Fibroblast of lung (primary cell): ENCODE results near the gene BAG5. TPM values are rescaled to one million over a fixed set of nuclear protein-coding genes. Genes with fewer than 3 reads are reported as not detected.

Experiments
- DNase-seq, 2 donors: peaks; one replicate each; pipeline versions ENCODE4 v3.0.0 to v3.0.0-alpha.2; 2010; ENCODE audit warnings: low read depth in 2 of 2
- H2AFZ ChIP-seq: 2 replicates; pipeline ENCODE4 v1.5.1; 2012; ENCODE audit warnings: low read length, control low read depth, inconsistent platforms
- H3K27ac ChIP-seq: 2 replicates; pipeline ENCODE4 v1.5.1; 2011; ENCODE audit warnings: low read length, control low read depth; ENCODE audit not compliant: insufficient read depth
- H3K27me3 ChIP-seq: 2 replicates; pipeline ENCODE4 v1.5.1; 2011; ENCODE audit warnings: mild to moderate bottlenecking, low read length; ENCODE audit not compliant: control insufficient read depth, insufficient read depth
- H3K36me3 ChIP-seq: 2 replicates; pipeline ENCODE4 v1.5.1; 2011; ENCODE audit warnings: low read length; ENCODE audit not compliant: control insufficient read depth, insufficient read depth
- H3K4me1 ChIP-seq: 2 replicates; pipeline ENCODE4 v1.5.1; 2011; ENCODE audit warnings: low read length; ENCODE audit not compliant: control insufficient read depth, insufficient read depth; ENCODE audit errors: extremely low read depth
- H3K4me2 ChIP-seq: 2 replicates; pipeline ENCODE4 v1.5.1; 2011; ENCODE audit warnings: low read length, control low read depth; ENCODE audit not compliant: insufficient read depth; ENCODE audit errors: extremely low read depth
- H3K4me3 ChIP-seq, 4 experiments: fragments of 200-600 bp in 1 of 4; sonication (generic) in 1 of 4; replicated peaks in 1 of 4; 2 replicates each; pipeline ENCODE4 v1.5.1; 2011 to 2016; ENCODE audit warnings: low read length in 4 of 4, low read depth in 3 of 4, mild to moderate bottlenecking in 3 of 4, control low read depth in 2 of 4, inconsistent platforms in 1 of 4, mixed read lengths in 1 of 4; ENCODE audit not compliant: insufficient read depth in 1 of 4; ENCODE audit errors: control extremely low read depth in 1 of 4
- H3K79me2 ChIP-seq: 2 replicates; pipeline ENCODE4 v1.5.1; 2012; ENCODE audit warnings: mild to moderate bottlenecking, low read length, inconsistent platforms; ENCODE audit not compliant: control insufficient read depth, insufficient read depth
- H3K9ac ChIP-seq: 2 replicates; pipeline ENCODE4 v1.5.1; 2011; ENCODE audit warnings: mild to moderate bottlenecking, low read length, control low read depth; ENCODE audit not compliant: insufficient read depth
- H3K9me3 ChIP-seq: 2 replicates; pipeline ENCODE4 v1.5.1; 2012; ENCODE audit warnings: low read depth, low read length; ENCODE audit not compliant: control insufficient read depth, insufficient read depth
- H4K20me1 ChIP-seq: 2 replicates; pipeline ENCODE4 v1.5.1; 2011; ENCODE audit warnings: low read length; ENCODE audit not compliant: control insufficient read depth, insufficient read depth; ENCODE audit errors: extremely low read depth
- CTCF ChIP-seq, 2 donors: IDR thresholded peaks in 1 of 2; conservative IDR thresholded peaks in 1 of 2; 1 replicate in 1 of 2; 2 replicates in 1 of 2; pipeline ENCODE4 v1.5.1; 2011 to 2012; ENCODE audit warnings: low read length in 2 of 2, control low read depth in 1 of 2, inconsistent platforms in 1 of 2, low read depth in 1 of 2, mild to moderate bottlenecking in 1 of 2
- EZH2 ChIP-seq: IDR thresholded peaks from 2 replicates; pipeline ENCODE4 v1.5.1; 2012; ENCODE audit warnings: low read length, control low read depth, mild to moderate bottlenecking; ENCODE audit errors: missing control alignments
- polyA plus RNA-seq, 2 donors: library from polyadenylated mRNA; depleted of rRNA in 1 of 2; stranded (reverse) in 1 of 2; unstranded in 1 of 2; fragments of >200 nt; gene quantifications; 2 replicates each; pipeline ENCODE4 v1.2.1, GENCODE V29; 2011 to 2012; ENCODE audit warnings: missing spikeins in 1 of 2
- total RNA-seq: library from RNA; depleted of rRNA; stranded (reverse); fragments of >200 nt; gene quantifications from 2 replicates; pipeline ENCODE4 v1.2.1, GENCODE V29; 2014

BAG5 gene
- total and polyA plus RNA-seq, 2 donors (not counting 1 experiment from before 2014, with no cell fraction given), result 14.9 to 25.8 TPM

GRCh38 chr14:103562179-103562428 lies 353 bp downstream of the BAG5 start:
- Histone ChIP-seq H3K9me3 (no peaks in the 10 kb centered on the region), H2AFZ (no peak overlapping the region), H3K36me3 (no peaks in the 10 kb centered on the region), H3K27ac (peak overlapping the region; percentile 94), H3K4me1 (peaks cover 13% of the 10 kb centered on the region), H4K20me1 (no peaks in the 10 kb centered on the region), H3K27me3 (no peaks in the 10 kb centered on the region), H3K4me3 (peak overlapping the region; percentile 87 to 94 (median 90)), H3K9ac (peak overlapping the region; percentile 89), H3K4me2 (peak overlapping the region; percentile 91), H3K79me2 (peaks cover 84% of the 10 kb centered on the region)
- TF ChIP-seq CTCF (conservative IDR thresholded peaks at IDR 0.05 in 1 of 2, IDR thresholded peaks at IDR 0.05 in 1 of 2; ENCODE audit: low read depth in 1 of 2, low read length in 2 of 2), result no peak
- no peak for TF ChIP-seq EZH2
- DNase-seq, result peak in 1 of 2 donors; percentile 56

- H3K79me2 ChIP-seq, result peaks cover 83% of the 10 kb centered on the region
- TF ChIP-seq EZH2 (no peak), CTCF (conservative IDR thresholded peaks at IDR 0.05 in 1 of 2, IDR thresholded peaks at IDR 0.05 in 1 of 2; ENCODE audit: low read depth in 1 of 2, low read length in 2 of 2) (no peak)
- H2AFZ ChIP-seq, result no peak overlapping the region
- peak overlapping the region; percentile 89 for H3K9ac ChIP-seq
- peak; percentile 55 to 64 for DNase-seq
- no peaks in the 10 kb centered on the region for H3K9me3 ChIP-seq
- H3K4me1 ChIP-seq, result peaks cover 13% of the 10 kb centered on the region
- H3K4me3 ChIP-seq, result peak overlapping the region; percentile 87 to 94 (median 90)
- H3K4me2 ChIP-seq, result peak overlapping the region; percentile 91
- H3K27me3 ChIP-seq, result no peaks in the 10 kb centered on the region
- no peaks in the 10 kb centered on the region for H4K20me1 ChIP-seq
- H3K36me3 ChIP-seq, result no peaks in the 10 kb centered on the region
- H3K27ac ChIP-seq, result peak overlapping the region; percentile 94
These were observed 877 bp downstream of the BAG5 start for GRCh38 chr14:103561381-103562178.

GRCh38 chr14:103560691-103561090 lies 1.8 kb downstream of the BAG5 start:
- Histone ChIP-seq H3K79me2 (peaks cover 78% of the 10 kb centered on the region), H3K27ac (no peak overlapping the region), H3K9ac (no peak overlapping the region), H3K4me3 (peak overlapping the region; percentile 87 to 94 (median 90)), H3K4me2 (peak overlapping the region; percentile 91), H3K27me3 (no peaks in the 10 kb centered on the region), H4K20me1 (no peaks in the 10 kb centered on the region), H2AFZ (no peak overlapping the region), H3K36me3 (no peaks in the 10 kb centered on the region), H3K9me3 (no peaks in the 10 kb centered on the region), H3K4me1 (peaks cover 13% of the 10 kb centered on the region)
- no peak for DNase-seq
- TF ChIP-seq CTCF (conservative IDR thresholded peaks at IDR 0.05 in 1 of 2, IDR thresholded peaks at IDR 0.05 in 1 of 2; ENCODE audit: low read depth in 1 of 2, low read length in 2 of 2), result no peak
